Testis (tissue), 2 donors: Measurements from ENCODE around the gene SLC37A1.

Source experiments
- POLR2A ChIP-seq: fragments of 450-650 bp; IDR thresholded peaks from one replicate; pipeline ENCODE4 v1.6.1; 2017; ENCODE audit warnings: antibody characterized with exemption, mild to moderate bottlenecking, moderate library complexity
- TF ChIP-seq, protein P1 (sequence below), 3 experiments: fragments of 450-650 bp in 2 of 3; fragments of 200-600 bp in 1 of 3; sonication (generic) in 1 of 3; IDR thresholded peaks; one replicate each; pipeline ENCODE4 v1.5.1; 2016 to 2019; ENCODE audit warnings: antibody characterized with exemption in 3 of 3, mild to moderate bottlenecking in 2 of 3, moderate library complexity in 1 of 3

DNA sequence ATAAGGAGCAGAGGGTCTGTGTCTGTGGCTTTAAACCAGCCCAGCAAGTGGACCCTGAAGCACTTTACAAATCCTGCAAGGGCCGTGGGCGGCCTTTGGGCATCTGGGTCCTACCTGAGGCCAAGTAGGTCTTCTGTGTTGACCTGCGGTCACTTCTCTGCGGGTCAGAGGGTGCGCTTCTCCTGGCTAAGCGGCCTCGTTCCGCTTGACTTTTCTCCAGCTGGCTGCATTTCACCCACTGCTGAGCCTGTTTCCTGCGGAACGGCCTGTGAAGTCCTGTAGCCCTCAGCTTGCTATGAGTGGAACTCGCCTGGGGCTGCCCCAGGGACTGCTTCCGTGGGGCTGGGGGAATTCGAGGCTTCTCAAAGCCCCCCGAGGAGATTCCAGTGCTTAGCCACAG is 43.3 kb downstream of the SLC37A1 start:
- TF ChIP-seq, protein P1, sequence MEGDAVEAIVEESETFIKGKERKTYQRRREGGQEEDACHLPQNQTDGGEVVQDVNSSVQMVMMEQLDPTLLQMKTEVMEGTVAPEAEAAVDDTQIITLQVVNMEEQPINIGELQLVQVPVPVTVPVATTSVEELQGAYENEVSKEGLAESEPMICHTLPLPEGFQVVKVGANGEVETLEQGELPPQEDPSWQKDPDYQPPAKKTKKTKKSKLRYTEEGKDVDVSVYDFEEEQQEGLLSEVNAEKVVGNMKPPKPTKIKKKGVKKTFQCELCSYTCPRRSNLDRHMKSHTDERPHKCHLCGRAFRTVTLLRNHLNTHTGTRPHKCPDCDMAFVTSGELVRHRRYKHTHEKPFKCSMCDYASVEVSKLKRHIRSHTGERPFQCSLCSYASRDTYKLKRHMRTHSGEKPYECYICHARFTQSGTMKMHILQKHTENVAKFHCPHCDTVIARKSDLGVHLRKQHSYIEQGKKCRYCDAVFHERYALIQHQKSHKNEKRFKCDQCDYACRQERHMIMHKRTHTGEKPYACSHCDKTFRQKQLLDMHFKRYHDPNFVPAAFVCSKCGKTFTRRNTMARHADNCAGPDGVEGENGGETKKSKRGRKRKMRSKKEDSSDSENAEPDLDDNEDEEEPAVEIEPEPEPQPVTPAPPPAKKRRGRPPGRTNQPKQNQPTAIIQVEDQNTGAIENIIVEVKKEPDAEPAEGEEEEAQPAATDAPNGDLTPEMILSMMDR (IDR thresholded peaks at IDR 0.05), result no peak
- no peak for TF ChIP-seq POLR2A
